ENCODE measurements around the gene CNPY4. TPM values are rescaled to one million over a fixed set of nuclear protein-coding genes. Genes with fewer than 3 reads are reported as not detected.

CNPY4 gene
- total RNA-seq, 1 donor from 2014 or later: 19.3 TPM

GRCh38 chr7:100160067-100160466, 40.6 kb downstream of the CNPY4 start:
- peaks cover 6% of the 10 kb centered on the region for H3K27me3 Mint-ChIP-seq (ENCODE audit: unreplicated experiment)
- no peak for TF ChIP-seq CTCF (IDR thresholded peaks at IDR 0.05; ENCODE audit: partially characterized antibody, unreplicated experiment)
- H3K4me3 Mint-ChIP-seq (ENCODE audit: unreplicated experiment): no peak overlapping the region
- no peak overlapping the region for H3K27ac Mint-ChIP-seq (ENCODE audit: unreplicated experiment)
- DNase-seq: no peak
- H3K9me3 Mint-ChIP-seq (ENCODE audit: unreplicated experiment): peaks cover 4% of the 10 kb centered on the region
- H3K4me1 Mint-ChIP-seq (ENCODE audit: low read depth, unreplicated experiment): peaks cover 6% of the 10 kb centered on the region
- no peaks in the 10 kb centered on the region for H3K36me3 Mint-ChIP-seq (ENCODE audit: unreplicated experiment)

- Mint-ChIP-seq H3K4me3 (ENCODE audit: unreplicated experiment) (no peak overlapping the region), H3K27me3 (ENCODE audit: unreplicated experiment) (peaks cover 17% of the 10 kb centered on the region), H3K9me3 (ENCODE audit: unreplicated experiment) (peaks cover 4% of the 10 kb centered on the region), H3K4me1 (ENCODE audit: low read depth, unreplicated experiment) (peaks cover 13% of the 10 kb centered on the region), H3K36me3 (ENCODE audit: unreplicated experiment) (no peaks in the 10 kb centered on the region), H3K27ac (ENCODE audit: unreplicated experiment) (no peak overlapping the region)
- TF ChIP-seq CTCF (IDR thresholded peaks at IDR 0.05; ENCODE audit: partially characterized antibody, unreplicated experiment): no peak
- no peak for DNase-seq
Measured at GRCh38 chr7:100163006-100163531, 43.6 kb downstream of the CNPY4 start.

- no peak for DNase-seq
- Mint-ChIP-seq H3K4me3 (ENCODE audit: unreplicated experiment) (no peak overlapping the region), H3K36me3 (ENCODE audit: unreplicated experiment) (no peaks in the 10 kb centered on the region), H3K4me1 (ENCODE audit: low read depth, unreplicated experiment) (peaks cover 19% of the 10 kb centered on the region), H3K27ac (ENCODE audit: unreplicated experiment) (no peak overlapping the region), H3K9me3 (ENCODE audit: unreplicated experiment) (peaks cover 4% of the 10 kb centered on the region), H3K27me3 (ENCODE audit: unreplicated experiment) (peaks cover 23% of the 10 kb centered on the region)
- TF ChIP-seq CTCF (IDR thresholded peaks at IDR 0.05; ENCODE audit: partially characterized antibody, unreplicated experiment): no peak
Measured at GRCh38 chr7:100163871-100164270, 44.4 kb downstream of the CNPY4 start.

- Mint-ChIP-seq H3K4me1 (ENCODE audit: low read depth, unreplicated experiment) (peaks cover 24% of the 10 kb centered on the region), H3K27me3 (ENCODE audit: unreplicated experiment) (peaks cover 27% of the 10 kb centered on the region), H3K36me3 (ENCODE audit: unreplicated experiment) (peaks cover 4% of the 10 kb centered on the region), H3K9me3 (ENCODE audit: unreplicated experiment) (peaks cover 7% of the 10 kb centered on the region), H3K27ac (ENCODE audit: unreplicated experiment) (no peak overlapping the region), H3K4me3 (ENCODE audit: unreplicated experiment) (peak overlapping the region; percentile 20)
- no peak for TF ChIP-seq CTCF (IDR thresholded peaks at IDR 0.05; ENCODE audit: partially characterized antibody, unreplicated experiment)
- DNase-seq: no peak
Measured at GRCh38 chr7:100166317-100166940, 47.0 kb downstream of the CNPY4 start.

Data from glutamatergic neuron (in vitro differentiated cells).